Cardiac fibroblast (primary cell): Measurements from ENCODE around the gene BCR.

Experiments
- DNase-seq, 2 donors: peaks; one replicate each; pipeline versions ENCODE4 v3.0.0 to v3.0.0-alpha.2; 2010; ENCODE audit warnings: low read depth in 2 of 2
- H3K4me3 ChIP-seq, 2 donors: replicated peaks in 1 of 2; 1 replicate in 1 of 2; 2 replicates in 1 of 2; pipeline ENCODE4 v1.5.1; 2011; ENCODE audit warnings: low read depth in 2 of 2, low read length in 2 of 2, mild to moderate bottlenecking in 2 of 2, moderate library complexity in 1 of 2
- CTCF ChIP-seq: IDR thresholded peaks from one replicate; pipeline ENCODE4 v1.5.1; 2011; ENCODE audit warnings: low read depth, mild to moderate bottlenecking, low read length, inconsistent platforms

Gene BCR

GRCh38 chr22:23235425-23235824 is 55.1 kb downstream of the BCR start:
- DNase-seq, result no peak
- no peak for TF ChIP-seq CTCF
- H3K4me3 ChIP-seq, result no peak overlapping the region

GRCh38 chr22:23236026-23236425 is 55.7 kb downstream of the BCR start:
- DNase-seq, result no peak
- TF ChIP-seq CTCF, result no peak

GRCh38 chr22:23236440-23237184 is 56.3 kb downstream of the BCR start:
- no peak for TF ChIP-seq CTCF
- H3K4me3 ChIP-seq, result no peak overlapping the region
- DNase-seq, result no peak

More at GRCh38 chr22:23236026-23236425, 55.7 kb downstream of the BCR start:
- no peak overlapping the region for H3K4me3 ChIP-seq

GRCh38 chr22:23237201-23237798 is 57.0 kb downstream of the BCR start:
- no peak for TF ChIP-seq CTCF
- H3K4me3 ChIP-seq, result no peak overlapping the region
- DNase-seq, result peak in 1 of 2 donors; percentile 55

GRCh38 chr22:23237841-23238240 is 57.5 kb downstream of the BCR start:
- no peak for TF ChIP-seq CTCF
- no peak overlapping the region for H3K4me3 ChIP-seq
- DNase-seq, result no peak

GRCh38 chr22:23238707-23239106 is 58.4 kb downstream of the BCR start:
- TF ChIP-seq CTCF, result no peak
- no peak overlapping the region for H3K4me3 ChIP-seq
- no peak for DNase-seq

- H3K4me3 ChIP-seq, result no peak overlapping the region
- no peak for TF ChIP-seq CTCF
Measured at GRCh38 chr22:23239429-23239828, 59.1 kb downstream of the BCR start.

More at GRCh38 chr22:23239429-23239828, 59.1 kb downstream of the BCR start:
- DNase-seq, result no peak
